Kidney capillary endothelial cell (primary cell): Measurements from ENCODE around the gene LAMA2.

Source experiments
- DNase-seq: peaks from one replicate; pipeline ENCODE4 v3.0.0-alpha.2; 2018; ENCODE audit warnings: low spot score

The LAMA2 gene

GRCh38 chr6:129183681-129184301 is 300.9 kb downstream of the LAMA2 start:
- no peak for DNase-seq

GRCh38 chr6:129184324-129184723 is 301.4 kb downstream of the LAMA2 start:
- no peak for DNase-seq

- DNase-seq = no peak
Measured at GRCh38 chr6:129184808-129185366, 301.9 kb downstream of the LAMA2 start.

GRCh38 chr6:129186988-129187387 is 304.1 kb downstream of the LAMA2 start:
- DNase-seq = peak; percentile 91

GRCh38 chr6:129188306-129188705 is 305.4 kb downstream of the LAMA2 start:
- DNase-seq = no peak

- no peak for DNase-seq
Measured at GRCh38 chr6:129188795-129189194, 305.9 kb downstream of the LAMA2 start.

- no peak for DNase-seq
Measured at GRCh38 chr6:129189266-129189665, 306.3 kb downstream of the LAMA2 start.

GRCh38 chr6:129191235-129191634 is 308.3 kb downstream of the LAMA2 start:
- DNase-seq = no peak

- DNase-seq = no peak
Measured at GRCh38 chr6:129192458-129192989, 309.6 kb downstream of the LAMA2 start.

- no peak for DNase-seq
Measured at GRCh38 chr6:129194306-129194941, 311.5 kb downstream of the LAMA2 start.

- no peak for DNase-seq
Measured at GRCh38 chr6:129195161-129195560, 312.2 kb downstream of the LAMA2 start.

- no peak for DNase-seq
Measured at GRCh38 chr6:129195643-129196042, 312.7 kb downstream of the LAMA2 start.

GRCh38 chr6:129197154-129197553 is 314.2 kb downstream of the LAMA2 start:
- no peak for DNase-seq

GRCh38 chr6:129200151-129200550 is 317.2 kb downstream of the LAMA2 start:
- no peak for DNase-seq

- DNase-seq = no peak
Measured at GRCh38 chr6:129203190-129203900, 320.4 kb downstream of the LAMA2 start.

GRCh38 chr6:129206821-129207220 is 323.9 kb downstream of the LAMA2 start:
- DNase-seq = no peak

- no peak for DNase-seq
Measured at GRCh38 chr6:129207832-129208231, 324.9 kb downstream of the LAMA2 start.

- DNase-seq = no peak
Measured at GRCh38 chr6:129208415-129209034, 325.6 kb downstream of the LAMA2 start.

- DNase-seq = no peak
Measured at GRCh38 chr6:129209355-129209754, 326.4 kb downstream of the LAMA2 start.

- no peak for DNase-seq
Measured at GRCh38 chr6:129210684-129211083, 327.7 kb downstream of the LAMA2 start.

GRCh38 chr6:129211626-129212025 is 328.7 kb downstream of the LAMA2 start:
- no peak for DNase-seq

GRCh38 chr6:129212081-129212480 is 329.1 kb downstream of the LAMA2 start:
- DNase-seq = no peak
